HCT116 (cell line): ENCODE results near the gene TMCO1.

Source experiments
- ELF1 ChIP-seq: IDR thresholded peaks from 2 replicates; pipeline ENCODE4 v1.6.1; 2012; ENCODE audit warnings: low read depth, borderline replicate concordance
- JUND ChIP-seq: IDR thresholded peaks from 2 replicates; pipeline ENCODE4 v1.6.1; 2012
- MAX ChIP-seq: IDR thresholded peaks from 2 replicates; pipeline ENCODE4 v1.6.1; 2012
- POLR2A ChIP-seq: IDR thresholded peaks from 2 replicates; pipeline ENCODE4 v1.7.0; 2011; ENCODE audit warnings: borderline replicate concordance; ENCODE audit not compliant: insufficient read depth, insufficient read length; ENCODE audit errors: extremely low read depth
- POLR2AphosphoS5 ChIP-seq: IDR thresholded peaks from 2 replicates; pipeline ENCODE4 v1.6.1; 2011; ENCODE audit warnings: mild to moderate bottlenecking, low read depth, low read length, moderate library complexity
- RAD21 ChIP-seq: IDR thresholded peaks from 2 replicates; pipeline ENCODE4 v1.6.1; 2012; ENCODE audit warnings: low read depth, mild to moderate bottlenecking
- TF ChIP-seq, protein P1 (sequence below), 3 experiments: fragments of 200-600 bp in 1 of 3; sonication (generic) in 1 of 3; IDR thresholded peaks in 2 of 3; conservative IDR thresholded peaks in 1 of 3; 2 replicates each; pipeline ENCODE4 v1.5.1; 2012 to 2017; ENCODE audit warnings: low read depth in 2 of 3, low read length in 2 of 3, antibody characterized with exemption in 1 of 3, borderline replicate concordance in 1 of 3, control low read depth in 1 of 3, mild to moderate bottlenecking in 1 of 3, mixed read lengths in 1 of 3, mixed run types in 1 of 3, moderate library complexity in 1 of 3; ENCODE audit not compliant: insufficient read depth in 1 of 3

DNA sequence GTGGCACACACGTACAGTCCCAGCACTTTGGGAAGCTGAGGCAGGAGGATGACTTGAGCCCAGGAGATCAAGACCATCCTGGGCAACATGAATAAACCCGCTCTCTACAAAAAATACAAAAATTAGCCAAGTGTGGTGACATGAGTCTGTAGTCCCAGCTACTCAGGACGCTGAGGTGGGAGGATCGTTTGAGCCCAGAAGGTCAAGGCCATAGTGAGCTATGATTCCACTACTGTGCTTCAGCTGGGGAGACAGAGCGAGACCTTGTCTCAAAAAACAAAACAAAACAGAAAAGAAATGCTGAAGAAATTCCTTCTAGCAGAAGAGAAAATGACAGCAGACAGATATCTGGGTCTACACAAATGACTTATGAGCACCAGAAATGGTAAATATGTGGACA is 80.6 kb downstream of the TMCO1 start:
- no peak for TF ChIP-seq RAD21
- TF ChIP-seq, protein P1, sequence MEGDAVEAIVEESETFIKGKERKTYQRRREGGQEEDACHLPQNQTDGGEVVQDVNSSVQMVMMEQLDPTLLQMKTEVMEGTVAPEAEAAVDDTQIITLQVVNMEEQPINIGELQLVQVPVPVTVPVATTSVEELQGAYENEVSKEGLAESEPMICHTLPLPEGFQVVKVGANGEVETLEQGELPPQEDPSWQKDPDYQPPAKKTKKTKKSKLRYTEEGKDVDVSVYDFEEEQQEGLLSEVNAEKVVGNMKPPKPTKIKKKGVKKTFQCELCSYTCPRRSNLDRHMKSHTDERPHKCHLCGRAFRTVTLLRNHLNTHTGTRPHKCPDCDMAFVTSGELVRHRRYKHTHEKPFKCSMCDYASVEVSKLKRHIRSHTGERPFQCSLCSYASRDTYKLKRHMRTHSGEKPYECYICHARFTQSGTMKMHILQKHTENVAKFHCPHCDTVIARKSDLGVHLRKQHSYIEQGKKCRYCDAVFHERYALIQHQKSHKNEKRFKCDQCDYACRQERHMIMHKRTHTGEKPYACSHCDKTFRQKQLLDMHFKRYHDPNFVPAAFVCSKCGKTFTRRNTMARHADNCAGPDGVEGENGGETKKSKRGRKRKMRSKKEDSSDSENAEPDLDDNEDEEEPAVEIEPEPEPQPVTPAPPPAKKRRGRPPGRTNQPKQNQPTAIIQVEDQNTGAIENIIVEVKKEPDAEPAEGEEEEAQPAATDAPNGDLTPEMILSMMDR (IDR thresholded peaks at IDR 0.05 in 2 of 3, conservative IDR thresholded peaks at IDR 0.05 in 1 of 3; ENCODE audit: borderline replicate concordance in 1 of 3, insufficient read depth in 1 of 3, low read depth in 2 of 3, low read length in 2 of 3), result no peak
- TF ChIP-seq MAX, result no peak
- no peak for TF ChIP-seq ELF1
- no peak for TF ChIP-seq POLR2A
- TF ChIP-seq POLR2AphosphoS5, result no peak
- TF ChIP-seq JUND, result no peak
